Iris pigment epithelial cell (primary cell): ENCODE data around the gene MALRD1.

Source experiments
- DNase-seq: peaks from one replicate; pipeline ENCODE4 v3.0.0-alpha.2; 2011; ENCODE audit warnings: low read depth

MALRD1 gene

DNA sequence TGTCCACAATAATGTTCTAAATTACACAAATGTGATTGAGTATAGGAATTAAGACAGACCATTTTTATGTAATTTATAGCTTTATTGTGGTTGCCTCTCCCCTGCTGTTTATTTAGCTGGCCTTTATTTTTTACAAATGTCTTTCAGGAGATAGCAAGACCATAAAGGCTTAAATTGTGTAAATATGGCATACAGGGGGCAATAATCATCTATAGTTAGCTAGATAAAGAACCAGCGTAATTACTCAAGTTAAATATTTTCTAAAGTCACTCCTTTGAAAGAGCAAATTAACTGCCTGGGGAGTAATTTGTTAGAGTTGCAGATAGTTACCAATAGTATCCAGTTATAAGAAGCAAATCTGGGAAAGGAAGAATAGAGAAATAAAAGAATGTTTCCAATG lies at the start of gene MALRD1:
MALRD1 (plus strand) TSS at position 313 of the 400 bp plus-strand sequence. CDS start 138 bp downstream, outside the sequence.
- no peak for DNase-seq

DNA sequence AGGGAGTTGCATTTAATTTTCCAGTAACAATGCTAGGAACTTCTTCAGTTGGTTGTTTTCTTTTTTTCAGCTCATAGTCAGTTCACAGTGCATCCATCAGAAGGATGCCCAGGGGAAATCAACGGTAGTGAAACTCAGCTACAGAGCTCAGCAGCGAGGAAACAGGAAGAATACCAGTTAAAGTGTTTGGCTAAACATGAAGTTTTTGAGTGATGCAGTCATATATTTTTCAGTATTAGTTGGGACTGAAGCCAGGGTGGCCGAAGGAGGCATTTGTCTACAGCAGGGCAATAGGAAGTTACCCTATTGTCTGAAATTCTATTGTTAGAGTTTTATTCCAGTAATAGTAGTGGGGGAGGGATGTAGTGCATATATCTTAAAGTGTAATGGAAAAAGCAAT lies 45.3 kb upstream of the MALRD1 start:
- no peak for DNase-seq

DNA sequence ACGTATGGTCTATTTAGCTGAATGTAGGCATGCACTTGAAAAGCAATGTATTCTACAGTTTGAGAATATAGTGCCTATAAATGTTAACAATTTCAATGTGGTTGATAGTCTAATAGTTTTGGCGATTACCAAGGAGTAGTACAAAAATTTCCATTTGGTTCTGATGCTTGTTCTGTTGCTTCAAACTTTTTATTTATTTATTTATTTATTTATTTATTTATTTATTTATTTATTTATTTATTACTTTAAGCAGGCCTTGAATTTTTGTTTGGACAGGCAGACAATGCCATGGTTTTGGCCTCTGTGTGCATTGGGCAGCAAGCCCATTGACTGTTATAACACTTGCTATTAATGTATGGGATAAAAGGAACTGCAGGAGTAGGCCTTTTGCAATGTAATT lies 36.5 kb upstream of the MALRD1 start:
- no peak for DNase-seq

DNA sequence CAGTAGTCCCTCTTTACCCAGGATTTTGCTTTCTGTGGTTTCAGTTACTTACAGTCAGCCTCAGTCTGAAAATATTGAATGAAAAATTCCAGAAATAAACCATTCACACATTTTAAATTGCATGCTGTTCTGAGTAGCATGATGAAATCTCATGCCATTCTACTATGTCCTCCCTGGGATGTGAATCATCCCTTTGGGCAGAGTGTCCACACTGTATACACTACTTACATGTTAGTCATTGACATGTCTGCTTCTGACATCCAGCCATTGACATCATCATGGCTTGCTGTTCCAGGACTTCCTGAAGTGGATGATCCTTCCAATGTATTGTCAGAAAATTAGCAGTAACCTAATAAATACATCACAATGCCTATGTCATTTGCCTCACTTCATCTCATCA lies 34.6 kb upstream of the MALRD1 start:
- DNase-seq: peak; percentile 60

DNA sequence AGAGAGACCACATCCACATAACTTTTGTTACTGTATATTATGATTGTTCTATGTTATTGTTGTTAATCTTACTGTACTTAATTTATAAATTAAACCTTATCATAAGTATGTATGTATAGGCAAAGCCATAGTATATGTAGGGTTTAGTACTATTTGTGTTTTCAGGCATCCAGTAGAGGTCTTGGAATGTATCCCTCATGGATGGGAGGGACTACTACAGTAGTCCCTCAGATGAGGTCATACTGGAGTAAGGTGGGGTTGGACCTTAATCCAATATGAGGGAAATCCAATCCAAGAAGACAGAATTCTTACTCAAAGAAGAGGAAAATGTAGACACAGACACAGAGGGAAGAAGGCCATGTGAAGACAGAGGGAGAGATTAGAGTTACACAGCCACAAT lies 34.1 kb upstream of the MALRD1 start:
- no peak for DNase-seq

GRCh38 chr10:19017116-19017890 lies 31.3 kb upstream of the MALRD1 start:
- DNase-seq: no peak

DNA sequence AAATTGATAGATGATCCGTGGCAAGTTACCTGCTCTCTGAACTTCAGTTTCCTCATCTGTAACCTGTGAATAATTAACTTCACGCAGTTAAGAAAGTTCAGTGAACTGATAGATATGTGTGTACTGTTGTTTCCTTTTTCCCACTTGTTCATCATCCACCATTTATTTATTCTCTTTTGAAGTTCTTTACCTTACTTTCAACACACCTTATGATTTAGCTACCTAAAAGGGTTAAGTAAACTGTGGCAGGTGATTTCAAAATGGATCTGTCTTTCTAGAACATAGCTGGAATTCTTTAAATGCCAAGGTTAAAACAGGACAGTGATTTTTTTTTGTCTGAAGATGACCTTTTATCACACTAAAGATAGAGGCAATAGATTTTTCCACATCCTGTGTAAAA lies 27.4 kb upstream of the MALRD1 start:
- no peak for DNase-seq

- DNase-seq: no peak
Measured at GRCh38 chr10:19024611-19025010, 24.0 kb upstream of the MALRD1 start.

- DNase-seq: no peak
Measured at GRCh38 chr10:19031763-19032162, 16.8 kb upstream of the MALRD1 start.

GRCh38 chr10:19033741-19034140 lies 14.9 kb upstream of the MALRD1 start:
- no peak for DNase-seq

GRCh38 chr10:19041171-19041570 lies 7.4 kb upstream of the MALRD1 start:
- DNase-seq: no peak

DNA sequence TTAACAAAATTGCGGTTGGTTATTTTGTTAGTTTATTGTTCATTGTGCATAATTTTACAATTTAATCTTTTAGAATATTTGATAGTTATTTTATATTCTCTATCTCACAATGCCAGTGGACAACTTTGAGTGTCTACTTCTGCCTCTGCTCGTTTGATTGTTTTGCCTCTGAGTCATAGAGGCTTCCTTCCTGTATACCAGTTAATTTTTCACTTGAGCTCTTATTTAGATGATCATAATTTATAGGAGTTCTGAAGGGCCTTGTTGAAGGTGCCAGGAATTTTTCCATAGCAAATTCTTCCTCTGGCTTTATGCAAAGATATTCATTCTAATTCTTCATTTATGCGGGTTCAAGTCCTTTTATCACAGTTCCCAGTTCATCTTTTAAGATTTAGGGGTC lies 5.2 kb upstream of the MALRD1 start:
- DNase-seq: no peak

DNA sequence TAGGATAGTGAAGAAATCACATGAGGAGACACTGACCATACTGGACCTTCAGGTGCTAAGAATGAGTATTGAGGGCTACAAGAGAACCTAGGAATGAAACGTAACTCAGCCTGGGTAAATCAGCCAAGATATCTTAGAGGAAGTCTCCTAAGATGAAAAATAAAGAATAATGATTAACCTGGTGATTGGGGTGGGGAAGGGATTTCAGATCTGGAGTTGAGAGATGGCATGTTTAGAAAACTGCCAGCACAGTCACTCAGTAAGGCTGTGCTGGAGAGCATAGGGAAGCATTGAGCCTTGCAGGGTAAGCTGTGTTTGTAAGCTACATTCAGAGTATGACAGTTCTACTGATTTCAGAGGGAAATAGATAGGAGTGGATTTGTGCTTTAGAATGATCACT lies 1.9 kb upstream of the MALRD1 start:
- no peak for DNase-seq

GRCh38 chr10:19048891-19049290 lies 290 bp downstream of the MALRD1 start:
- DNase-seq: no peak

DNA sequence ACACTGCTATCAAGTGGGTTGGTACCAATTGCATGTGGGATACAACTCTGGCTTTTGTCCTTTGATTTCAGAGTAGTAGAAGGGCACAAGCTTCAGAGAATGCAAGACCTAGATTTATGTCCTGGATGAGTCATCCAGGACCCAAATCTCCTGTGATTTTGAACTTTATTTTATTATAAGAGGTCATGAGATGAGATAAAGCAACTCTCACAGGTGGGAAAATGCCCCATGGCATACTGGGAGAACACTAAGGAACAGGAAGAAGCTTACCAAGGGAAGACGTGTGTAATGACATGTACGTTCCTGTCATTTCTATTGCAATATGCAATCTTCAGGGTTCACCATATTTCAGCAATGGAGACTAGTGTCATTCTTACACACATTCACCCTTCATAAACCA lies 966 bp downstream of the MALRD1 start:
- no peak for DNase-seq

GRCh38 chr10:19054289-19054835 lies 5.8 kb downstream of the MALRD1 start:
- no peak for DNase-seq

GRCh38 chr10:19058046-19058445 lies 9.4 kb downstream of the MALRD1 start:
- DNase-seq: no peak

DNA sequence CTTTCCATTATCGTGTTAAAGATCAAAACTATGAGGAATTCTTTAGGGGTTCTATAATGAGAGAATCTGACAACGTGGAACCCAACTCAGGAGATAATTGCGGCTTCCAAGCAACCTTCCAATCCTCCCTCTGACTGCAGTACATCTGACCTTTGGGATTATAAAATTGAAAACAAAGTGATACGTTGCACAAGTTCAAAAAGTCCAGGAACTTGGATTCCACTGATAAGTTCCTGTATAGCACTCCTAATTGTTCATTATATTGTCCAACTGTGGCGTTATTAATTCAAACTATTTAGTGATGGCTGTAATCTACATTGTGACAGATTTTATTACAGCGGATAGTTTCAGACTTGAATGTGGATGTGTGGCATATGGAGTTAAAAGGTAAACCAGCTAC lies 15.4 kb downstream of the MALRD1 start:
- no peak for DNase-seq

DNA sequence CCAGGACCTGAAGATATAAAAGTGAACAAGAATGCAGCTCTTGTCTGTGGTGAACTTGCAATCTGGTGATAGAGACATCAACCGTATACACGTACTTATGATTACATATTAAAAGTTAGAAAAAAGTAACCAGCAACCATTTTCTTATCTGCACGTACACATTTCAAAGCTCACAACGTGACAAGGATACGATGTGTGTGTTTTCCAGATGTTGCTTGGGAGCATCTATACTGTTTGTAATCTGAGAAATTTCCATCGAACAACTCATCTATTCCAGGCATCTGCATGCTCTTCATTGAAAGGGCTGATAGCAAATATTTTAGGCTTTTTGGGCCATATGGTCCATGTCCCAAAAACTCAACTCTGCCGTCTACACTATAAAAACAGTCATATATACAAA lies 23.3 kb downstream of the MALRD1 start:
- no peak for DNase-seq

- DNase-seq: no peak
Measured at GRCh38 chr10:19077276-19077675, 28.7 kb downstream of the MALRD1 start.

- DNase-seq: no peak
Measured at GRCh38 chr10:19096501-19097073, 48.0 kb downstream of the MALRD1 start.

GRCh38 chr10:19097151-19097550 lies 48.5 kb downstream of the MALRD1 start:
- peak; percentile 2 for DNase-seq

GRCh38 chr10:19098803-19099202 lies 50.2 kb downstream of the MALRD1 start:
- DNase-seq: no peak

GRCh38 chr10:19107406-19107805 lies 58.8 kb downstream of the MALRD1 start:
- no peak for DNase-seq
